ENCODE measurements around the gene NGEF.
"Not testable (repeated sequence)": the region's sequence is repeated elsewhere in the genome, so short reads cannot be mapped to it uniquely, and the experiment has no call there.

The NGEF gene

GRCh38 chr2:233023007-233023760 is 10.1 kb upstream of the NGEF start:
- no peak for DNase-seq (ENCODE audit: low read depth in 2 of 2)

- DNase-seq (ENCODE audit: low read depth in 2 of 2): no peak
Observed at GRCh38 chr2:233022561-233022960, 9.5 kb upstream of the NGEF start.

- no peak for DNase-seq (ENCODE audit: low read depth in 2 of 2)
Observed at GRCh38 chr2:233021771-233022170, 8.7 kb upstream of the NGEF start.

- DNase-seq (ENCODE audit: low read depth in 2 of 2): no peak
Observed at GRCh38 chr2:233020454-233020853, 7.4 kb upstream of the NGEF start.

- not testable (repeated sequence) for DNase-seq (ENCODE audit: low read depth in 2 of 2)
Observed at GRCh38 chr2:233019610-233020009, 6.6 kb upstream of the NGEF start.

GRCh38 chr2:233017947-233018346 is 4.9 kb upstream of the NGEF start:
- no peak for DNase-seq (ENCODE audit: low read depth in 2 of 2)

GRCh38 chr2:233015019-233015645 is 2.1 kb upstream of the NGEF start:
- DNase-seq (ENCODE audit: low read depth in 2 of 2): no peak

- no peak for DNase-seq (ENCODE audit: low read depth in 2 of 2)
Observed at GRCh38 chr2:233013650-233014049, 594 bp upstream of the NGEF start.

- DNase-seq (ENCODE audit: low read depth in 2 of 2): no peak
Observed at GRCh38 chr2:233012301-233012971, 620 bp downstream of the NGEF start.

- no peak for DNase-seq (ENCODE audit: low read depth in 2 of 2)
Observed at GRCh38 chr2:233011702-233012131, 1.3 kb downstream of the NGEF start.

- DNase-seq (ENCODE audit: low read depth in 2 of 2): no peak
Observed at GRCh38 chr2:233011268-233011650, 1.8 kb downstream of the NGEF start.

GRCh38 chr2:233010569-233011267 is 2.3 kb downstream of the NGEF start:
- no peak for DNase-seq (ENCODE audit: low read depth in 2 of 2)

- no peak for DNase-seq (ENCODE audit: low read depth in 2 of 2)
Observed at GRCh38 chr2:233009661-233010060, 3.4 kb downstream of the NGEF start.

GRCh38 chr2:233007739-233008138 is 5.3 kb downstream of the NGEF start:
- DNase-seq (ENCODE audit: low read depth in 2 of 2): no peak

- no peak for DNase-seq (ENCODE audit: low read depth in 2 of 2)
Observed at GRCh38 chr2:233007270-233007669, 5.8 kb downstream of the NGEF start.

GRCh38 chr2:233006648-233007047 is 6.4 kb downstream of the NGEF start:
- no peak for DNase-seq (ENCODE audit: low read depth in 2 of 2)

GRCh38 chr2:233005096-233005495 is 8.0 kb downstream of the NGEF start:
- no peak for DNase-seq (ENCODE audit: low read depth in 2 of 2)

- no peak for DNase-seq (ENCODE audit: low read depth in 2 of 2)
Observed at GRCh38 chr2:233003658-233004555, 9.1 kb downstream of the NGEF start.

- no peak for DNase-seq (ENCODE audit: low read depth in 2 of 2)
Observed at GRCh38 chr2:233002829-233003657, 10.0 kb downstream of the NGEF start.

Data from stimulated activated CD4-positive, alpha-beta T cell treated with anti-CD3 and anti-CD28 coated beads, Interleukin-4, amount 100 ng/mL, for 48 hours (primary cell).